Muscle of back (tissue), 13 donors: ENCODE data around the gene KCMF1. TPM values are rescaled to one million over a fixed set of nuclear protein-coding genes. Genes with fewer than 3 reads are reported as not detected.
"Not testable (repeated sequence)": the region's sequence is repeated elsewhere in the genome, so short reads cannot be mapped to it uniquely, and the experiment has no call there.

Experiments
- DNase-seq, 3 donors: peaks; one replicate each; pipeline versions ENCODE4 v3.0.0 to v3.0.0-alpha.2; 2013
- long read RNA-seq, 9 donors: transcript quantifications; one replicate each; lab custom pipeline, GENCODE V29; 2026
- polyA plus RNA-seq, 10 donors: library from polyadenylated mRNA; unstranded; fragments of 120-200 nt; gene quantifications; one replicate each; pipeline ENCODE4 v1.2.1, GENCODE V29; 2013; ENCODE audit not compliant: insufficient read length in 10 of 10

KCMF1 gene
- 10 to 100 TPM; 36.0 to 56.3 (median 46.3) TPM for polyA plus RNA-seq
- long read RNA-seq, donor 1, full-length matches to known transcripts, result 7 of 18 reads
- long read RNA-seq, donor 1, partial matches to known transcripts, result 11 of 18 reads
- long read RNA-seq, donor 1, other reads (novel, unspliced or antisense), result 0 of 18 reads
- long read RNA-seq, donor 2, full-length matches to known transcripts, result 8 of 16 reads
- long read RNA-seq, donor 2, partial matches to known transcripts, result 8 of 16 reads
- long read RNA-seq, donor 2, other reads (novel, unspliced or antisense), result 0 of 16 reads
- long read RNA-seq, donor 3, result 0 reads
- long read RNA-seq, donor 4, full-length matches to known transcripts, result 8 of 15 reads
- long read RNA-seq, donor 4, partial matches to known transcripts, result 7 of 15 reads
- long read RNA-seq, donor 4, other reads (novel, unspliced or antisense), result 0 of 15 reads
- long read RNA-seq, donor 5, full-length matches to known transcripts, result 8 of 19 reads
- long read RNA-seq, donor 5, partial matches to known transcripts, result 11 of 19 reads
- long read RNA-seq, donor 5, other reads (novel, unspliced or antisense), result 0 of 19 reads
- long read RNA-seq, donor 6, full-length matches to known transcripts, result 10 of 17 reads
- long read RNA-seq, donor 6, partial matches to known transcripts, result 7 of 17 reads
- long read RNA-seq, donor 6, other reads (novel, unspliced or antisense), result 0 of 17 reads
- long read RNA-seq, donor 7, full-length matches to known transcripts, result 12 of 12 reads
- long read RNA-seq, donor 7, partial matches to known transcripts, result 0 of 12 reads
- long read RNA-seq, donor 7, other reads (novel, unspliced or antisense), result 0 of 12 reads
- long read RNA-seq, donor 8, full-length matches to known transcripts, result 2 of 11 reads
- long read RNA-seq, donor 8, partial matches to known transcripts, result 9 of 11 reads
- long read RNA-seq, donor 8, other reads (novel, unspliced or antisense), result 0 of 11 reads
- long read RNA-seq, donor 9, result 0 reads

GRCh38 chr2:84970868-84971509 lies at the start of gene KCMF1:
KCMF1 (plus strand) TSS chr2:84971161; CDS start chr2:84971452, 291 bp downstream.
- DNase-seq, result peak; percentile 62 to 79 (median 70)

- no peak for DNase-seq
These were observed 48.0 kb upstream of the KCMF1 start for GRCh38 chr2:84923009-84923408.

- DNase-seq, result peak in 1 of 3 donors; percentile 45
These were observed 46.5 kb upstream of the KCMF1 start for GRCh38 chr2:84924173-84925106.

GRCh38 chr2:84925336-84925723 lies 45.6 kb upstream of the KCMF1 start:
- no peak for DNase-seq

GRCh38 chr2:84925724-84926376 lies 45.1 kb upstream of the KCMF1 start:
- DNase-seq, result peak; percentile 89 to 93 (median 91)

GRCh38 chr2:84927275-84927627 lies 43.7 kb upstream of the KCMF1 start:
- DNase-seq, result no peak

- DNase-seq, result no peak
These were observed 39.6 kb upstream of the KCMF1 start for GRCh38 chr2:84931384-84931821.

- DNase-seq, result no peak
These were observed 32.6 kb upstream of the KCMF1 start for GRCh38 chr2:84938194-84938879.

- peak in 1 of 3 donors; percentile 12 for DNase-seq
These were observed 31.4 kb upstream of the KCMF1 start for GRCh38 chr2:84939426-84940087.

- DNase-seq, result no peak
These were observed 30.9 kb upstream of the KCMF1 start for GRCh38 chr2:84940088-84940470.

- no peak for DNase-seq
These were observed 30.0 kb upstream of the KCMF1 start for GRCh38 chr2:84940831-84941412.

GRCh38 chr2:84942166-84942565 lies 28.8 kb upstream of the KCMF1 start:
- DNase-seq, result no peak

- DNase-seq, result no peak
These were observed 28.0 kb upstream of the KCMF1 start for GRCh38 chr2:84942964-84943421.

- DNase-seq, result no peak
These were observed 26.6 kb upstream of the KCMF1 start for GRCh38 chr2:84944295-84944909.

GRCh38 chr2:84945838-84946203 lies 25.1 kb upstream of the KCMF1 start:
- DNase-seq, result not testable (repeated sequence)

- peak in 1 of 3 donors; percentile 73 for DNase-seq
These were observed 24.6 kb upstream of the KCMF1 start for GRCh38 chr2:84946204-84947009.

- DNase-seq, result no peak
These were observed 23.9 kb upstream of the KCMF1 start for GRCh38 chr2:84947010-84947593.
